ENCODE data around the gene FAM114A1. TPM values are rescaled to one million over a fixed set of nuclear protein-coding genes. Genes with fewer than 3 reads are reported as not detected.

Gene FAM114A1
- total and polyA plus RNA-seq, 12 donors: 8.0 to 35.5 (median 16.5) TPM

- Histone ChIP-seq H3K4me3 (no peak overlapping the region), H3K27ac (no peak overlapping the region), H3K9me3 (no peaks in the 10 kb centered on the region), H3K36me3 (peaks cover 0 to 98% (median 21%) of the 10 kb centered on the region in 9 donors), H3K4me1 (peaks cover 0 to 6% (median 0%) of the 10 kb centered on the region in 9 donors), H3K27me3 (no peaks in the 10 kb centered on the region)
- intact Hi-C loops (cut with DNase I): no loop called here
- WGBS, 2 donors: 73 to 87% methylated on average over 3 of the region's 3 CpGs
- TF ChIP-seq CTCF (IDR thresholded peaks at IDR 0.05): no peak
- no peak for ATAC-seq
- DNase-seq: no peak
Measured at GRCh38 chr4:38925492-38926413, 58.1 kb downstream of the FAM114A1 start.

- WGBS, 2 donors: 92 to 94% methylated on average over 6 of the region's 6 CpGs
- Histone ChIP-seq H3K27me3 (no peaks in the 10 kb centered on the region), H3K27ac (no peak overlapping the region), H3K36me3 (peaks cover 0 to 98% (median 24%) of the 10 kb centered on the region in 9 donors), H3K4me3 (no peak overlapping the region), H3K4me1 (peaks cover 0 to 6% (median 0%) of the 10 kb centered on the region in 9 donors), H3K9me3 (no peaks in the 10 kb centered on the region)
- DNase-seq: no peak
- intact Hi-C loops (cut with DNase I): no loop called here
- ATAC-seq: no peak
- no peak for TF ChIP-seq CTCF (IDR thresholded peaks at IDR 0.05)
Measured at GRCh38 chr4:38926896-38927295, 59.3 kb downstream of the FAM114A1 start.

GRCh38 chr4:38928568-38928967 is 61.0 kb downstream of the FAM114A1 start:
- Histone ChIP-seq H3K27me3 (no peaks in the 10 kb centered on the region), H3K9me3 (no peaks in the 10 kb centered on the region), H3K4me1 (peaks cover 0 to 6% (median 0%) of the 10 kb centered on the region in 9 donors), H3K4me3 (no peak overlapping the region), H3K36me3 (peaks cover 0 to 98% (median 39%) of the 10 kb centered on the region in 9 donors), H3K27ac (no peak overlapping the region)
- 95 to 97% methylated on average over 3 of the region's 3 CpGs for WGBS, 2 donors
- intact Hi-C loops (cut with DNase I): no loop called here
- DNase-seq: no peak
- ATAC-seq: no peak
- no peak for TF ChIP-seq CTCF (IDR thresholded peaks at IDR 0.05)

GRCh38 chr4:38928974-38929373 is 61.4 kb downstream of the FAM114A1 start:
- TF ChIP-seq CTCF (IDR thresholded peaks at IDR 0.05): no peak
- WGBS, 2 donors: 92 to 94% methylated on average over 9 of the region's 9 CpGs

More at GRCh38 chr4:38928974-38929373, 61.4 kb downstream of the FAM114A1 start:
- DNase-seq: no peak
- no peak for ATAC-seq
- H3K27me3 ChIP-seq: no peaks in the 10 kb centered on the region
- H3K9me3 ChIP-seq: no peaks in the 10 kb centered on the region
- H3K4me1 ChIP-seq: peaks cover 0 to 5% (median 0%) of the 10 kb centered on the region in 9 donors
- no peak overlapping the region for H3K4me3 ChIP-seq
- H3K36me3 ChIP-seq: peaks cover 0 to 98% (median 42%) of the 10 kb centered on the region in 9 donors
- no peak overlapping the region for H3K27ac ChIP-seq
- intact Hi-C loops (cut with DNase I): no loop called here
